ENCODE data around the gene KRTAP10-12. TPM values are rescaled to one million over a fixed set of nuclear protein-coding genes. Genes with fewer than 3 reads are reported as not detected.

The KRTAP10-12 gene
- total and polyA plus RNA-seq, 4 donors: not detected

- Histone ChIP-seq H3K9me3 (ENCODE audit: control insufficient read depth in 4 of 4, low read length in 3 of 4) (peaks cover 0 to 5% (median 3%) of the 10 kb centered on the region in 4 donors), H3K36me3 (ENCODE audit: control insufficient read depth in 4 of 4, insufficient read depth in 3 of 4, low read depth in 1 of 4, low read length in 3 of 4) (no peaks in the 10 kb centered on the region), H3K27me3 (ENCODE audit: control insufficient read depth in 4 of 4, insufficient read depth in 4 of 4, low read length in 3 of 4) (no peaks in the 10 kb centered on the region), H3K9ac (ENCODE audit: low read depth in 1 of 2, low read length in 2 of 2) (no peak overlapping the region), H3K27ac (ENCODE audit: low read depth in 1 of 2, low read length in 2 of 2) (no peak overlapping the region), H3K4me3 (ENCODE audit: low read depth in 1 of 3, low read length in 3 of 3) (no peak overlapping the region), H3K4me1 (ENCODE audit: control insufficient read depth in 4 of 4, insufficient read depth in 4 of 4, low read length in 3 of 4) (no peaks in the 10 kb centered on the region)
- 96% methylated on average over 3 of the region's 3 CpGs for WGBS
- DNase-seq (ENCODE audit: low spot score): no peak
- TF ChIP-seq, protein P1, sequence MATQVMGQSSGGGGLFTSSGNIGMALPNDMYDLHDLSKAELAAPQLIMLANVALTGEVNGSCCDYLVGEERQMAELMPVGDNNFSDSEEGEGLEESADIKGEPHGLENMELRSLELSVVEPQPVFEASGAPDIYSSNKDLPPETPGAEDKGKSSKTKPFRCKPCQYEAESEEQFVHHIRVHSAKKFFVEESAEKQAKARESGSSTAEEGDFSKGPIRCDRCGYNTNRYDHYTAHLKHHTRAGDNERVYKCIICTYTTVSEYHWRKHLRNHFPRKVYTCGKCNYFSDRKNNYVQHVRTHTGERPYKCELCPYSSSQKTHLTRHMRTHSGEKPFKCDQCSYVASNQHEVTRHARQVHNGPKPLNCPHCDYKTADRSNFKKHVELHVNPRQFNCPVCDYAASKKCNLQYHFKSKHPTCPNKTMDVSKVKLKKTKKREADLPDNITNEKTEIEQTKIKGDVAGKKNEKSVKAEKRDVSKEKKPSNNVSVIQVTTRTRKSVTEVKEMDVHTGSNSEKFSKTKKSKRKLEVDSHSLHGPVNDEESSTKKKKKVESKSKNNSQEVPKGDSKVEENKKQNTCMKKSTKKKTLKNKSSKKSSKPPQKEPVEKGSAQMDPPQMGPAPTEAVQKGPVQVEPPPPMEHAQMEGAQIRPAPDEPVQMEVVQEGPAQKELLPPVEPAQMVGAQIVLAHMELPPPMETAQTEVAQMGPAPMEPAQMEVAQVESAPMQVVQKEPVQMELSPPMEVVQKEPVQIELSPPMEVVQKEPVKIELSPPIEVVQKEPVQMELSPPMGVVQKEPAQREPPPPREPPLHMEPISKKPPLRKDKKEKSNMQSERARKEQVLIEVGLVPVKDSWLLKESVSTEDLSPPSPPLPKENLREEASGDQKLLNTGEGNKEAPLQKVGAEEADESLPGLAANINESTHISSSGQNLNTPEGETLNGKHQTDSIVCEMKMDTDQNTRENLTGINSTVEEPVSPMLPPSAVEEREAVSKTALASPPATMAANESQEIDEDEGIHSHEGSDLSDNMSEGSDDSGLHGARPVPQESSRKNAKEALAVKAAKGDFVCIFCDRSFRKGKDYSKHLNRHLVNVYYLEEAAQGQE (IDR thresholded peaks at IDR 0.05): no peak
- TF ChIP-seq, protein P2, sequence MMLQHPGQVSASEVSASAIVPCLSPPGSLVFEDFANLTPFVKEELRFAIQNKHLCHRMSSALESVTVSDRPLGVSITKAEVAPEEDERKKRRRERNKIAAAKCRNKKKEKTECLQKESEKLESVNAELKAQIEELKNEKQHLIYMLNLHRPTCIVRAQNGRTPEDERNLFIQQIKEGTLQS (IDR thresholded peaks at IDR 0.05): no peak
- TF ChIP-seq, protein P3, sequence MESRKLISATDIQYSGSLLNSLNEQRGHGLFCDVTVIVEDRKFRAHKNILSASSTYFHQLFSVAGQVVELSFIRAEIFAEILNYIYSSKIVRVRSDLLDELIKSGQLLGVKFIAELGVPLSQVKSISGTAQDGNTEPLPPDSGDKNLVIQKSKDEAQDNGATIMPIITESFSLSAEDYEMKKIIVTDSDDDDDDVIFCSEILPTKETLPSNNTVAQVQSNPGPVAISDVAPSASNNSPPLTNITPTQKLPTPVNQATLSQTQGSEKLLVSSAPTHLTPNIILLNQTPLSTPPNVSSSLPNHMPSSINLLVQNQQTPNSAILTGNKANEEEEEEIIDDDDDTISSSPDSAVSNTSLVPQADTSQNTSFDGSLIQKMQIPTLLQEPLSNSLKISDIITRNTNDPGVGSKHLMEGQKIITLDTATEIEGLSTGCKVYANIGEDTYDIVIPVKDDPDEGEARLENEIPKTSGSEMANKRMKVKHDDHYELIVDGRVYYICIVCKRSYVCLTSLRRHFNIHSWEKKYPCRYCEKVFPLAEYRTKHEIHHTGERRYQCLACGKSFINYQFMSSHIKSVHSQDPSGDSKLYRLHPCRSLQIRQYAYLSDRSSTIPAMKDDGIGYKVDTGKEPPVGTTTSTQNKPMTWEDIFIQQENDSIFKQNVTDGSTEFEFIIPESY (IDR thresholded peaks at IDR 0.05): no peak
- TF ChIP-seq SP1 (IDR thresholded peaks at IDR 0.05) (no peak), RAD21 (IDR thresholded peaks at IDR 0.05) (no peak), TAF1 (conservative IDR thresholded peaks at IDR 0.05) (no peak), NR2F2 (IDR thresholded peaks at IDR 0.05) (no peak), FOXA2 (IDR thresholded peaks at IDR 0.05) (no peak), MAX (IDR thresholded peaks at IDR 0.05) (no peak), GABPA (IDR thresholded peaks at IDR 0.05 in 1 of 2, conservative IDR thresholded peaks at IDR 0.05 in 1 of 2) (no peak), HNF4A (conservative IDR thresholded peaks at IDR 0.05) (no peak)
Measured at GRCh38 chr21:44738621-44739020, 41.6 kb downstream of the KRTAP10-12 start.

GRCh38 chr21:44739316-44739715 is 42.3 kb downstream of the KRTAP10-12 start:
- no peak overlapping the region for H3K27ac ChIP-seq (ENCODE audit: low read depth in 1 of 2, low read length in 2 of 2)
- no peak for TF ChIP-seq MAX (IDR thresholded peaks at IDR 0.05)
- TF ChIP-seq, protein P4, sequence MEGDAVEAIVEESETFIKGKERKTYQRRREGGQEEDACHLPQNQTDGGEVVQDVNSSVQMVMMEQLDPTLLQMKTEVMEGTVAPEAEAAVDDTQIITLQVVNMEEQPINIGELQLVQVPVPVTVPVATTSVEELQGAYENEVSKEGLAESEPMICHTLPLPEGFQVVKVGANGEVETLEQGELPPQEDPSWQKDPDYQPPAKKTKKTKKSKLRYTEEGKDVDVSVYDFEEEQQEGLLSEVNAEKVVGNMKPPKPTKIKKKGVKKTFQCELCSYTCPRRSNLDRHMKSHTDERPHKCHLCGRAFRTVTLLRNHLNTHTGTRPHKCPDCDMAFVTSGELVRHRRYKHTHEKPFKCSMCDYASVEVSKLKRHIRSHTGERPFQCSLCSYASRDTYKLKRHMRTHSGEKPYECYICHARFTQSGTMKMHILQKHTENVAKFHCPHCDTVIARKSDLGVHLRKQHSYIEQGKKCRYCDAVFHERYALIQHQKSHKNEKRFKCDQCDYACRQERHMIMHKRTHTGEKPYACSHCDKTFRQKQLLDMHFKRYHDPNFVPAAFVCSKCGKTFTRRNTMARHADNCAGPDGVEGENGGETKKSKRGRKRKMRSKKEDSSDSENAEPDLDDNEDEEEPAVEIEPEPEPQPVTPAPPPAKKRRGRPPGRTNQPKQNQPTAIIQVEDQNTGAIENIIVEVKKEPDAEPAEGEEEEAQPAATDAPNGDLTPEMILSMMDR (IDR thresholded peaks at IDR 0.05; ENCODE audit: low read depth, low read length, missing input control): no peak
- TF ChIP-seq, protein P1 (IDR thresholded peaks at IDR 0.05): no peak
- no peak for TF ChIP-seq YY1 (IDR thresholded peaks at IDR 0.05)
- no peak for TF ChIP-seq TAF1 (conservative IDR thresholded peaks at IDR 0.05)
- TF ChIP-seq RAD21 (IDR thresholded peaks at IDR 0.05): no peak
- TF ChIP-seq FOXA2 (IDR thresholded peaks at IDR 0.05): no peak
- H3K9ac ChIP-seq (ENCODE audit: low read depth in 1 of 2, low read length in 2 of 2): no peak overlapping the region
- no peaks in the 10 kb centered on the region for H3K36me3 ChIP-seq (ENCODE audit: control insufficient read depth in 4 of 4, insufficient read depth in 3 of 4, low read depth in 1 of 4, low read length in 3 of 4)
- WGBS: 88% methylated on average over 1 of the region's 1 CpG
- H3K9me3 ChIP-seq (ENCODE audit: control insufficient read depth in 4 of 4, low read length in 3 of 4): peaks cover 0 to 5% (median 3%) of the 10 kb centered on the region in 4 donors
- no peaks in the 10 kb centered on the region for H3K4me1 ChIP-seq (ENCODE audit: control insufficient read depth in 4 of 4, insufficient read depth in 4 of 4, low read length in 3 of 4)
- H3K27me3 ChIP-seq (ENCODE audit: control insufficient read depth in 4 of 4, insufficient read depth in 4 of 4, low read length in 3 of 4): no peaks in the 10 kb centered on the region
- H3K4me3 ChIP-seq (ENCODE audit: low read depth in 1 of 3, low read length in 3 of 3): no peak overlapping the region
- DNase-seq (ENCODE audit: low spot score): no peak
